Stimulated activated CD8-positive, alpha-beta memory T cell treated with anti-CD3 and anti-CD28 coated beads, Interleukin-15, amount 100 ng/mL, for 1 hour (primary cell): ENCODE results near the gene KANSL3.
"Not testable (repeated sequence)": the region's sequence is repeated elsewhere in the genome, so short reads cannot be mapped to it uniquely, and the experiment has no call there.

Experiments used
- DNase-seq: peaks from one replicate; pipeline ENCODE4 v3.0.0-alpha.2; 2020; ENCODE audit warnings: low read depth

The KANSL3 gene

DNA sequence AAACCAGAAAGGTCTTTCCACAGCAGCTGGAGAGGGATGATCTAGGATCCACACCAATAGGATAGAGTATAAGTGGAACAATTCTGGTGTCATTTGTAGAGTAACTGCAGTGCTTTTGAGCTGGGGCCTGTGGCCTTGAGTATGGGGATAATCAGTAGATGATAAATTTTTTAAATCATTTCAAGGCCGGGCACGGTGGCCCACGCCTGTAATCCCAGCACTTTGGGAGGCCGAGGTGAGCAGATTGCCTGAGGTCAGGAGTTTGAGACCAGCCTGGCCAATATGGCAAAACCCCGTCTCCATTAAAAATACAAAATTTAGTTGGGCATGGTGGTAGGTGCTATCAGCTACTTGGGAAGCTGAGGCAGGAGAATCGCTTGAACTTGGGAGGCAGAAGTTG, 80.7 kb downstream of the KANSL3 start:
- not testable (repeated sequence) for DNase-seq

GRCh38 chr2:96556441-96557330, 81.4 kb downstream of the KANSL3 start:
- no peak for DNase-seq

DNA sequence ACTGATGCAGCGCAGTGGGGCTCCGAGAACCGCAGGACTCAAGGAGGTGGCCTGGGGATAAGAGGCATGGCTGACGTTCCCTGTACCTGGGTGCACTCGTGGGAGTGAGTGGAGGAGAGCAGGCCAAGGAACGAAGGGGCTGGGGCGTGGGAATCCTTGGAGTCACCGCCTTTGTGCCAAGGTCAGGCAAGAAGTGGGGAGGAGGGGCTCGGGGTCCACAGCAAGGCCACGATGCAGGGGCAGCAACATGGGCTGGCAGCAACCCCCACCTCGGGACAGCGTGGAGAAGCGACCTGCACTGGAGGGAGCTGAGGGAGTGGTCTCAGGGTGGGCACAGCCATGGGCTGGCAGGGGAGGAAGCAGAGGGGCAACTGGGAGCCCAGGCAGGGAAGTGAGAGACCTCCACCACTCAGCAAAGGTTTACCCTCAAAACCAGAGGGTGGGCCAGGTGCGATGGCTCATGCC, 82.9 kb downstream of the KANSL3 start:
- DNase-seq: no peak

GRCh38 chr2:96554293-96555145, 83.6 kb downstream of the KANSL3 start:
- DNase-seq: peak; percentile 49

- DNase-seq: not testable (repeated sequence)
Observed at GRCh38 chr2:96553957-96554292, 84.2 kb downstream of the KANSL3 start.

- no peak for DNase-seq
Observed at GRCh38 chr2:96553176-96553956, 84.7 kb downstream of the KANSL3 start.

GRCh38 chr2:96552315-96553175, 85.6 kb downstream of the KANSL3 start:
- DNase-seq: no peak

DNA sequence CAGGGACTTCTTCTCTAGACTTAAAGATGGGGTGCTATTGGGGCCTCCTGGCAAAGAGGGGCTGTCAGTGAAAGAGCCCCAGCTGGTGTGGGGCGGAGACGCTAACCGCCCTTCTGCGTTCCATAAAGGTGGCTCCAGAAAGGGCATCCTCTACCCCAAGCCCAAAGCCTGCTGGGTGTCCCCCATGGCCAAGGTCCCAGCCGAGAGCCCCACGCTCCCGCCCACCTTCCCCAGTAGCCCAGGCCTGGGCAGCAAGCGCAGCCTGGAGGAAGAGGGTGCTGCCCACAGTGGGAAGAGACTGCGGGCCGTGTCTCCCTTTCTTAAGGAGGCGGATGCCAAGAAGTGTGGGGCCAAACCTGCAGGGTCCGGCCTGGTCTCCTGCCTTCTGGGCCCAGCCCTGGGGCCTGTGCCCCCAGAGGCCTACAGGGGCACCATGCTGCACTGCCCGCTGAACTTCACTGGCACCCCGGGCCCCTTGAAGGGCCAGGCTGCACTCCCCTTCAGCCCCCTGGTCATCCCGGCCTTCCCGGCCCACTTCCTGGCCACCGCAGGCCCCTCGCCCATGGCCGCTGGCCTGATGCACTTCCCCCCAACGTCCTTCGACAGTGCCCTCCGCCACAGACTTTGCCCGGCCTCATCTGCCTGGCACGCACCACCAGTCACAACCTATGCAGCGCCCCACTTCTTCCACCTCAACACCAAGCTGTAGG, 86.4 kb downstream of the KANSL3 start:
- DNase-seq: no peak

- no peak for DNase-seq
Observed at GRCh38 chr2:96550787-96551604, 87.1 kb downstream of the KANSL3 start.

DNA sequence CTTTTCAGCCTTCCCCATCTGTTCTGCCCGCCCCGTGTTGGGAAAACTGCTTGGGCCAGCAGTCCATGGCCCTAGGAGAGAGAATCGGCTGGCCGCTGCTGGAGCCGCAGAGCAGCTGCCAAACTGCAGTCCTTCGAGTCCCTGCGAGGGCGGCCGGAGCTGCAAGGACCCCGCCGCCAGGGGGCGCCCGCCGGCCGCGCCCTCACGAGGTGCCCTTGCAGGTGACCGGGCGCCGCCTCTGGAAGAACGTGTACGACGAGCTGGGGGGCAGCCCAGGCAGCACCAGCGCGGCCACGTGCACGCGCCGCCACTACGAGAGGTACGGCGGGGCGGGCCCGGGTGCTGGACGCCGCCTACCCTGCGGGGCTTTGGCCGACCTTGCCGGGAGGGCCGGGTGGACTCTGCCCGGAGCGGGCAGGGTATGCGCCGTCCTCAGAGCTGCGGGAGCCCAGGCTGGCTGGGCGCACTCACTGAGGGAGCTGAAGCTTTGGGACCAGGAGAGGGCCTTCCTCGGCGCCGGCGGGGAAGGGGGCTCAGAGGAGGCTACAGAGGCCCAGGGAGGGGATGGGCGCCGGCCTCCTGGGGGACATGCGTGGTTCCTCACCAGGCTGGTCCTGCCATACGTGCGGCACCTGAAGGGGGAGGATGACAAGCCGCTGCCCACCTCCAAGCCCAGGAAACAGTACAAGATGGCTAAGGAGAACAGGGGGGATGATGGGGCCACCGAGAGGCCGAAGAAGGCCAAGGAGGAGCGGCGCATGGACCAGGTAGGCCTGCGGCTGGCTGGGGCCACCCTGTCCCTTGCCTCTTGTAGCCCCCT, 87.9 kb downstream of the KANSL3 start:
- DNase-seq: no peak

GRCh38 chr2:96549466-96549785, 88.7 kb downstream of the KANSL3 start:
- DNase-seq: no peak

GRCh38 chr2:96548558-96549465, 89.3 kb downstream of the KANSL3 start:
- no peak for DNase-seq

GRCh38 chr2:96547731-96548171, 90.4 kb downstream of the KANSL3 start:
- no peak for DNase-seq

GRCh38 chr2:96547203-96547641, 90.9 kb downstream of the KANSL3 start:
- DNase-seq: no peak

DNA sequence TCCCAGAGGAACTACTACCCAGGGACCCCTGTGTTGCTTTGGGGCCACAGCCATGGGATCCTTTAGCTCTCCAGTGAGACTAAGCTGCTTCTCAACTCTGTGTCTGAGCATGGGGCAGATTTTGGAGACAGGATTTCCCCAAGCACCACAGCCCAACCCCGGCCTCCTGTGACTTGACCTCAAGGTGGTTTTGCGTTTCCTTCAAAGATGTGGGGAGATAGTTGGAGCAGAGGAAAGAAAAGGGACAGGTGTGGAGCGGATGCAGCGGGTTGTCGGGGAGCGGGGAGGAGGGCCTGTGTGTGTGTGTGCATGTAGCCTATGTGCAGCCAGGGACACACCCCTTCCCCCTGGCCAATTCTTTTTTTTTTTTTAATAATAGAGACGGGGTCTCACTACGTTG, 91.3 kb downstream of the KANSL3 start:
- no peak for DNase-seq

DNA sequence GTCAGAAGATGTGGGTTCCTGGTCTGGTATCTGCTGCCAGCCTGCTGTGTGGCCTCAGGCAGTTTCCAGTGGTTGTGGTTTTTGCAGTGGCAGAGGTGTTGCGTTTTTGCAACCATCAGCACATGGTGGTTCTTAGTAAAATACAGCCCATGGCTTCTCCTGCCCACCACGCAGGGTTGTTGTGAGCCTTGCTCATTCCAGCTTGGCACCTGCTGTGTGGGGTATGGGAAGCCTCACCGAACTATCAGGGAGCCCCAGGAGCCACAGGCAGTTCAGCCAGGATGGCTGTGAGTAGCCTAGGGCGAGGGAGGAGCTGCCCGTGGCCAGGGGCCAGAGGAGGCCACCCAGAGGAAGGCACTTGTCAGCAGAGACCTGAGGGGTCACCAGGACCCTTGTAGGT, 91.8 kb downstream of the KANSL3 start:
- DNase-seq: no peak
